ENCODE measurements around the gene DUS1L. TPM values are rescaled to one million over a fixed set of nuclear protein-coding genes. Genes with fewer than 3 reads are reported as not detected.

The DUS1L gene
- total and polyA plus RNA-seq, 2 donors (not counting 1 experiment from before 2014, with no cell fraction given), result 109 to 241 TPM

DNA sequence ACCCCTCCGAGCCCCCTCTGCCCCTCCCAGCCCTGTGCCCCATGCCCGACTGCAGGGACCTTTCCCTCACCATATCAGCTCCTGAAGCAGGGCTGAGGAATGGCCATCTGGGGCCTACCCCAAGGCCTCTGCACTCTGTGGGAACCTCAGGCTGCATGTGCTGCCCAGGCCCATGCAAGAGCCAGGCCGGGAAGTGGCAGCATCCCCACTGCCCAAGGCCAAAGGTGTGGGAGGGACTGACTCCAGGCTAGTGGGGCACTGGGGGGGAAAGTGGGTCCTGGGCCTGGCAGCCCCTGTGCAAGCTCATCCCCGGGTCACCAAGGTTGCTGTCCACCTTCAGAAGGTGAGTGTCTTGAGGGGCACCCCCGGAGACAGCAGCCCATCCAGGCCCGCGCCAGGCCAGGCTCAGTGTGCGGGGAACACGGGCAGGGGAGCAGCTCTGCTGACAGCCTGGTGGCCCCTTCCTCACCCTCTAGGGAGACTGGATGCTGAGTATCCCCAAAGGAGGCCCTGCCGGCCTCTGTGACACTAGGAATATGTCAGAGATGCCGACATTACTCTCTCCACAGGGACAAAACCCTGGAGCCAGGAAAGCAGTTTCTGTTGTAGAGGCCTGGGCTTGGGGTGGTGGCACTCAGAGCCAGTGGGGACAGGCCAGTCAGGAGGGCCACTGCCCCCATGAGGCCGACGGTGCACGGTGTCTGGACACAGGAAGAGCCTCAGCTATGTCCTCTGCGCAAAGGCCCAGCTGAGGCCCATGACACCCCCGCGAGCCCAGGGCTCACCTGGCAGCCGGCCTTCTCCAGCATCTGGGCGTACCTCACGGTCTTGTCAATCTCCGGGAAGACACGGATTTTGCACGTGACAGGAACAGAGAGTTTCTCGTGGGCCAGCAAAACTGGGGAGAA, 3.3 kb downstream of the DUS1L start:
- no peak overlapping the region for H3K27ac Mint-ChIP-seq
- H4K20me1 ChIP-seq (ENCODE audit: control insufficient read depth, insufficient read depth, low read length, poor library complexity, severe bottlenecking), result peaks cover 8% of the 10 kb centered on the region
- ChIA-PET CTCF (no interaction called here), POLR2A (no interaction called here)
- no peak overlapping the region for H3K27ac ChIP-seq (ENCODE audit: low read length in 2 of 2)
- no peak for ATAC-seq (ENCODE audit: low read depth)
- no peak overlapping the region for H3K4me3 ChIP-seq (ENCODE audit: control extremely low read depth in 1 of 5, extremely low read depth in 1 of 5, insufficient read depth in 1 of 5, low read depth in 2 of 5, low read length in 4 of 5)
- no peak overlapping the region for H3K4me3 Mint-ChIP-seq
- DNase-seq, result no peak
- TF ChIP-seq CTCF (IDR thresholded peaks at IDR 0.05) (no peak), EZH2 (IDR thresholded peaks at IDR 0.05; ENCODE audit: borderline replicate concordance, insufficient read depth, low read depth, low read length, poor library complexity, severe bottlenecking) (no peak)
- no peaks in the 10 kb centered on the region for H3K27me3 Mint-ChIP-seq
- H3K4me1 ChIP-seq (ENCODE audit: control insufficient read depth in 2 of 2, insufficient read depth in 2 of 2, low read length in 2 of 2), result peaks cover 16 to 26% of the 10 kb centered on the region in 2 donors
- H2AFZ ChIP-seq (ENCODE audit: insufficient read depth, low read depth, low read length, poor library complexity, severe bottlenecking), result no peak overlapping the region
- WGBS (ENCODE audit: insufficient coverage), result 94% methylated on average over 21 of the region's 24 CpGs
- H3K9ac ChIP-seq (ENCODE audit: low read length), result no peak overlapping the region
- peaks cover 15% of the 10 kb centered on the region for H3K4me1 Mint-ChIP-seq
- H3K36me3 ChIP-seq (replicated peaks in 1 of 2; ENCODE audit: control extremely low read depth in 1 of 2, control insufficient read depth in 1 of 2, extremely low read depth in 1 of 2, insufficient read depth in 2 of 2, low read length in 1 of 2), result peaks cover 0 to 34% of the 10 kb centered on the region in 2 experiments
- no peaks in the 10 kb centered on the region for H3K27me3 ChIP-seq (replicated peaks in 1 of 4; ENCODE audit: control extremely low read depth in 1 of 4, control insufficient read depth in 3 of 4, insufficient read depth in 4 of 4, low read length in 3 of 4)
- H3K79me2 ChIP-seq (ENCODE audit: control insufficient read depth, insufficient read depth, low read length), result peaks cover 12% of the 10 kb centered on the region
- H3K4me2 ChIP-seq (replicated peaks; ENCODE audit: low read depth, low read length, poor library complexity, severe bottlenecking), result no peak overlapping the region
- no peaks in the 10 kb centered on the region for H3K9me3 Mint-ChIP-seq (ENCODE audit: insufficient read depth)
- no peaks in the 10 kb centered on the region for H3K9me3 ChIP-seq (ENCODE audit: control extremely low read depth in 1 of 3, control insufficient read depth in 2 of 3, insufficient read depth in 1 of 3, low read length in 2 of 3)
- intact Hi-C loops (cut with micrococcal nuclease), result no loop called here
